Measurements from ENCODE around the gene PDE3A. TPM values are rescaled to one million over a fixed set of nuclear protein-coding genes. Genes with fewer than 3 reads are reported as not detected.

The PDE3A gene
- total RNA-seq, 5 donors from 2014 or later (not counting 1 experiment from before 2014, with no cell fraction given) = 0.03 to 0.10 (median 0.09) TPM; not detected in 2

DNA sequence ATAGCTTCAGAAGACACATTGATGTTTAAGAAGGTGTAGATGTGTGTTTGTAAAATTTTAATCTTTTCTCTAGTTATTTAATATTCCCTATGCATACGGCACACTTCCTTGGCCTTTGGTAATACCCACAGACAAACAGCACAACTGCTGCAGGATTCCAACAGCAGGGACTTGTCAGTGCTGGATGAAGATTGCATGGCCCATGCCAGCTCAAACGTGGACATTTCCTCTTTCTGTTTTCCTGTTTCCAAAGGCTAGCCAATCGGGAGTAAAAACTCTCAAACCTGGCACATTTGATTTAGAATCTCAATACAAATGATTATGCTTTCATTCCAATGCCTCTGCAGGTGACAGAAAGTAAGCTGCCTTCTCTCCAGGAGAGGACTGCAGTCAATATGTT lies 22.5 kb upstream of the PDE3A start:
- ATAC-seq (replicated peaks in 1 of 4) (no peak), DNase-seq (no peak)
- Mint-ChIP-seq H3K27ac (no peak overlapping the region), H3K4me1 (no peaks in the 10 kb centered on the region), H3K9me3 (peaks cover 0 to 2% (median 0%) of the 10 kb centered on the region in 3 donors), H3K4me3 (no peak overlapping the region), H3K36me3 (no peaks in the 10 kb centered on the region), H3K27me3 (no peaks in the 10 kb centered on the region)
- H3K27ac ChIP-seq (ENCODE audit: low read length) = no peak overlapping the region
- ChIA-PET POLR2A (no interaction called here), CTCF (no interaction called here)
- H3K9me3 ChIP-seq = no peaks in the 10 kb centered on the region
- no peaks in the 10 kb centered on the region for H3K4me1 ChIP-seq (ENCODE audit: control insufficient read depth in 1 of 2, extremely low read depth in 1 of 2, insufficient read depth in 2 of 2, low read length in 2 of 2)
- H3K27me3 ChIP-seq (replicated peaks in 1 of 2; ENCODE audit: control insufficient read depth in 2 of 2, extremely low read depth in 1 of 2, insufficient read depth in 2 of 2, low read length in 1 of 2) = no peaks in the 10 kb centered on the region
- 38% methylated on average over 2 of the region's 3 CpGs for WGBS (ENCODE audit: insufficient coverage)
- H3K4me3 ChIP-seq (ENCODE audit: control insufficient read depth in 1 of 2, extremely low read depth in 1 of 2, low read length in 1 of 2) = no peak overlapping the region
- H3K36me3 ChIP-seq (ENCODE audit: control insufficient read depth in 2 of 2, extremely low read depth in 1 of 2, insufficient read depth in 1 of 2, low read length in 1 of 2) = no peaks in the 10 kb centered on the region

DNA sequence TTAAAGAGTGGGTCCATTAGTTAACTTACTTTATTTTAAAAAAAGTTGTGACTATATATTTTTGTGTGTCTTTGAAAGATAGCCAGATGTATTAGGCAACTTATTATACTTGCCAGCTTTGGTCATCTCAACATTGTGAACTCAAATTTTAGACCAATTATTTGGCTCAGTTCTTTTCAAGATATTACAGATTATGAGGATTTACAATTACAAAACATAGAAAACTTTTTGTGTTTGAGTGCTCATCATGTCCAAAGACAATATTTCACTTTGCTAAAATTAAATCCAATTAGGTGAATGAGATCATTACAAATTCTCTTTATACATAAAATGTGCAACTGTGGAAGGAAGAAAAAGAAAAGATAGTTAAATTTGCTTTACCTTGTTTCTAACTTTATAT lies 18.3 kb upstream of the PDE3A start:
- Mint-ChIP-seq H3K4me1 (no peaks in the 10 kb centered on the region), H3K4me3 (no peak overlapping the region), H3K36me3 (no peaks in the 10 kb centered on the region), H3K27me3 (no peaks in the 10 kb centered on the region), H3K27ac (no peak overlapping the region), H3K9me3 (peaks cover 0 to 2% (median 2%) of the 10 kb centered on the region in 3 donors)
- DNase-seq (no peak), ATAC-seq (replicated peaks in 1 of 4) (no peak)
- H3K27ac ChIP-seq (ENCODE audit: low read length) = no peak overlapping the region
- H3K4me3 ChIP-seq (ENCODE audit: control insufficient read depth in 1 of 2, extremely low read depth in 1 of 2, low read length in 1 of 2) = no peak overlapping the region
- H3K9me3 ChIP-seq = no peaks in the 10 kb centered on the region
- H3K36me3 ChIP-seq (ENCODE audit: control insufficient read depth in 2 of 2, extremely low read depth in 1 of 2, insufficient read depth in 1 of 2, low read length in 1 of 2) = no peaks in the 10 kb centered on the region
- no peaks in the 10 kb centered on the region for H3K4me1 ChIP-seq (ENCODE audit: control insufficient read depth in 1 of 2, extremely low read depth in 1 of 2, insufficient read depth in 2 of 2, low read length in 2 of 2)
- no peaks in the 10 kb centered on the region for H3K27me3 ChIP-seq (replicated peaks in 1 of 2; ENCODE audit: control insufficient read depth in 2 of 2, extremely low read depth in 1 of 2, insufficient read depth in 2 of 2, low read length in 1 of 2)
- ChIA-PET CTCF (no interaction called here), POLR2A (no interaction called here)

DNA sequence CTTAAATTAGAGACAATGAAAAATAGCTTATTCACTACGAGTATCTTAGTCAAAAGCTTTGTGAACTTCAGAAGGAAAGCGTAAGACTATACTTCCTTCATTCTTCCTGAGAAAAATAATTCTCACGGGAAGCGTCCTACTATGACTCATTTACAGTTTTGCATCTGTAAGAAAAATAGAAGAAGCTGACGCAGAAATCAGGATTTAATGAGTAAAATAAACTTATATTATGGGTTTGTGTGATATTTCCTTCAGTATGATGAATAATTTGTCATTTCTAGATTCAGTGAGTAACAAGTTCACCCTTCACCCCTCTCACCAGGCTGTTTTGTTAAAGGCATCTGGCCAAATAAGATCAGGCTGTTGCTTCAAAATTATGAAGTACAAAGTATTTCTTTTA lies 17.8 kb upstream of the PDE3A start:
- H3K27ac ChIP-seq (ENCODE audit: low read length) = no peak overlapping the region
- ATAC-seq (replicated peaks in 1 of 4) = no peak
- H3K4me3 ChIP-seq (ENCODE audit: control insufficient read depth in 1 of 2, extremely low read depth in 1 of 2, low read length in 1 of 2) = no peak overlapping the region
- H3K27me3 Mint-ChIP-seq = no peaks in the 10 kb centered on the region
- H3K4me3 Mint-ChIP-seq = no peak overlapping the region
- no peak for DNase-seq
- H3K36me3 Mint-ChIP-seq = no peaks in the 10 kb centered on the region
- ChIA-PET CTCF (no interaction called here), POLR2A (no interaction called here)
- no peak overlapping the region for H3K27ac Mint-ChIP-seq
- H3K4me1 ChIP-seq (ENCODE audit: control insufficient read depth in 1 of 2, extremely low read depth in 1 of 2, insufficient read depth in 2 of 2, low read length in 2 of 2) = no peaks in the 10 kb centered on the region
- no peaks in the 10 kb centered on the region for H3K4me1 Mint-ChIP-seq
- H3K36me3 ChIP-seq (ENCODE audit: control insufficient read depth in 2 of 2, extremely low read depth in 1 of 2, insufficient read depth in 1 of 2, low read length in 1 of 2) = no peaks in the 10 kb centered on the region
- WGBS (ENCODE audit: insufficient coverage) = no CpG with 5 or more reads among the region's 5 CpGs
- no peaks in the 10 kb centered on the region for H3K9me3 ChIP-seq
- peaks cover 0 to 3% (median 0%) of the 10 kb centered on the region in 3 donors for H3K9me3 Mint-ChIP-seq
- no peaks in the 10 kb centered on the region for H3K27me3 ChIP-seq (replicated peaks in 1 of 2; ENCODE audit: control insufficient read depth in 2 of 2, extremely low read depth in 1 of 2, insufficient read depth in 2 of 2, low read length in 1 of 2)

DNA sequence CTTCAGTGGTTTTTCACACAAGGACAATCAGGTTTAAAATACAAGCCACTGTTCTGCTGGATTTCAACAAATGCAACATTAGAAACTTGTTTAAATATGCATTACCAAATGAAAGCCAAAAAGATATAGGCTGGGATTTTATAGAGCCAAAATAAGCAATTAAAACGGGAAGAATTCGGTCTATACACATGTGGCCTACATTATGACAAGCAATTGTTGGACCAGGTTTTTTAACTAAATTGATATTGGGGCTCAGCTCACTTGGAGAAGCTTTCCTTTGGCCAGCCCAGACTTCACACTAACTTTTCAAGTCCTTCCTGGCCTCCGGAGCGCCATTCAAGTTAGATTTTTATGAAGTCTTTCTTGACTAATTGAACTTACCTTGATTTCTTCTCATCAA lies 16.9 kb upstream of the PDE3A start:
- whole genome bisulfite sequencing (ENCODE audit: insufficient coverage) = 93% methylated on average over 3 of the region's 4 CpGs
- Mint-ChIP-seq H3K4me3 (no peak overlapping the region), H3K9me3 (peaks cover 0 to 3% (median 0%) of the 10 kb centered on the region in 3 donors), H3K36me3 (no peaks in the 10 kb centered on the region), H3K27me3 (no peaks in the 10 kb centered on the region), H3K27ac (no peak overlapping the region), H3K4me1 (no peaks in the 10 kb centered on the region)
- H3K36me3 ChIP-seq (ENCODE audit: control insufficient read depth in 2 of 2, extremely low read depth in 1 of 2, insufficient read depth in 1 of 2, low read length in 1 of 2) = no peaks in the 10 kb centered on the region
- no peaks in the 10 kb centered on the region for H3K4me1 ChIP-seq (ENCODE audit: control insufficient read depth in 1 of 2, extremely low read depth in 1 of 2, insufficient read depth in 2 of 2, low read length in 2 of 2)
- CTCF ChIA-PET = no interaction called here
- DNase-seq = no peak
- H3K27me3 ChIP-seq (replicated peaks in 1 of 2; ENCODE audit: control insufficient read depth in 2 of 2, extremely low read depth in 1 of 2, insufficient read depth in 2 of 2, low read length in 1 of 2) = no peaks in the 10 kb centered on the region
- H3K27ac ChIP-seq (ENCODE audit: low read length) = no peak overlapping the region
- no peak overlapping the region for H3K4me3 ChIP-seq (ENCODE audit: control insufficient read depth in 1 of 2, extremely low read depth in 1 of 2, low read length in 1 of 2)
- H3K9me3 ChIP-seq = no peaks in the 10 kb centered on the region
- POLR2A ChIA-PET = no interaction called here
- ATAC-seq (replicated peaks in 1 of 4) = no peak

DNA sequence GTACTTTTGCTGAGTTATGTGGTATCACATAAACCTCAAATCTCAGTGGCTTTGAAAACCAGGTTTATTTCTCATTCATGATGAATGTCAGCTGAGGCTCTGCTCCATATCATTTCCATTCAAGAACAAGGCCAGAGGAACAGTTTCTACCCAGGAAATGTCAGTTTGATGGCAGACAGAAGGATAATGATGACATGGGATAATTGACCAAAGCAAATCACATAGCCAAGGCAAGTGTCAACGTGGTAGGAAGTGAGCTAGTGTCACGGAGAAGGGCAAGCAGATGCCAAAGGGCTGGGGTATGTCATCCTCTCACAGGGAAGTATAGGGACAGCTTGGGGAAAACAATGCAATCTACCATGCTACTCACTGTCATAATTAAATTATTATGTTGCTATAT lies 12.3 kb upstream of the PDE3A start:
- DNase-seq (no peak), ATAC-seq (replicated peaks in 1 of 4) (no peak)
- no peaks in the 10 kb centered on the region for H3K4me1 Mint-ChIP-seq
- Histone ChIP-seq H3K36me3 (ENCODE audit: control insufficient read depth in 2 of 2, extremely low read depth in 1 of 2, insufficient read depth in 1 of 2, low read length in 1 of 2) (no peaks in the 10 kb centered on the region), H3K4me1 (ENCODE audit: control insufficient read depth in 1 of 2, extremely low read depth in 1 of 2, insufficient read depth in 2 of 2, low read length in 2 of 2) (no peaks in the 10 kb centered on the region), H3K4me3 (ENCODE audit: control insufficient read depth in 1 of 2, extremely low read depth in 1 of 2, low read length in 1 of 2) (no peak overlapping the region), H3K27ac (ENCODE audit: low read length) (no peak overlapping the region), H3K9me3 (no peaks in the 10 kb centered on the region), H3K27me3 (replicated peaks in 1 of 2; ENCODE audit: control insufficient read depth in 2 of 2, extremely low read depth in 1 of 2, insufficient read depth in 2 of 2, low read length in 1 of 2) (no peaks in the 10 kb centered on the region)
- peaks cover 0 to 3% (median 0%) of the 10 kb centered on the region in 3 donors for H3K9me3 Mint-ChIP-seq
- no peak overlapping the region for H3K4me3 Mint-ChIP-seq
- no peak overlapping the region for H3K27ac Mint-ChIP-seq
- no peaks in the 10 kb centered on the region for H3K27me3 Mint-ChIP-seq
- POLR2A ChIA-PET = no interaction called here
- H3K36me3 Mint-ChIP-seq = no peaks in the 10 kb centered on the region
- CTCF ChIA-PET = no interaction called here
- no CpG with 5 or more reads among the region's 2 CpGs for WGBS (ENCODE audit: insufficient coverage)

- no peak overlapping the region for H3K27ac Mint-ChIP-seq
- no peak for DNase-seq
- no peaks in the 10 kb centered on the region for H3K27me3 Mint-ChIP-seq
- Histone ChIP-seq H3K9me3 (no peaks in the 10 kb centered on the region), H3K36me3 (ENCODE audit: control insufficient read depth in 2 of 2, extremely low read depth in 1 of 2, insufficient read depth in 1 of 2, low read length in 1 of 2) (no peaks in the 10 kb centered on the region), H3K4me1 (ENCODE audit: control insufficient read depth in 1 of 2, extremely low read depth in 1 of 2, insufficient read depth in 2 of 2, low read length in 2 of 2) (no peaks in the 10 kb centered on the region), H3K27ac (ENCODE audit: low read length) (no peak overlapping the region), H3K4me3 (ENCODE audit: control insufficient read depth in 1 of 2, extremely low read depth in 1 of 2, low read length in 1 of 2) (no peak overlapping the region), H3K27me3 (replicated peaks in 1 of 2; ENCODE audit: control insufficient read depth in 2 of 2, extremely low read depth in 1 of 2, insufficient read depth in 2 of 2, low read length in 1 of 2) (no peaks in the 10 kb centered on the region)
- POLR2A ChIA-PET = no interaction called here
- no CpG with 5 or more reads among the region's 3 CpGs for WGBS (ENCODE audit: insufficient coverage)
- CTCF ChIA-PET = no interaction called here
- H3K9me3 Mint-ChIP-seq = no peaks in the 10 kb centered on the region
- H3K4me1 Mint-ChIP-seq = no peaks in the 10 kb centered on the region
- H3K4me3 Mint-ChIP-seq = no peak overlapping the region
- ATAC-seq (replicated peaks in 1 of 4) = no peak
- no peaks in the 10 kb centered on the region for H3K36me3 Mint-ChIP-seq
Observed at GRCh38 chr12:20360407-20360806, 7.9 kb upstream of the PDE3A start.

DNA sequence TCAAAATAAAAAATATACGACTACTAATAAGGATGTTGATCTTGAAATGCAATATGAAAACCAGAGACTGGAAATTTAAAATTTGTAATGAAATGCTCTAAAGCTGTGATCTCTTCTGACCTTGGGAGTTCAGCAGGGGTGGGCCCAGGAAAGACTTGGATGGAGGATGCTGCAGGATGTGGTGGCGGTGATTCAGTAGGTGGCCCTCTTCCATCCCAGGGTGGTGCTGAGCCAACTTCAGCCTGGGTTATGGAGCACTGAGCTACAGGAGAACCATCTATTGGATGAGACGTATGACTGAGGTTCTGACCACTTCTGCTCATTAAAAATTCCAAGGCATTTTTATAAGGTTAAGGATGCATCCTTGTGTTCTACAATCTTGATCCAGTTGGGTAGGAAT lies 6.9 kb upstream of the PDE3A start:
- WGBS (ENCODE audit: insufficient coverage) = 60% methylated on average over 1 of the region's 3 CpGs
- no peak overlapping the region for H3K4me3 Mint-ChIP-seq
- H3K36me3 Mint-ChIP-seq = no peaks in the 10 kb centered on the region
- no peak overlapping the region for H3K27ac Mint-ChIP-seq
- ATAC-seq (replicated peaks in 1 of 4) = no peak
- ChIA-PET POLR2A (no interaction called here), CTCF (no interaction called here)
- no peaks in the 10 kb centered on the region for H3K4me1 Mint-ChIP-seq
- H3K27me3 Mint-ChIP-seq = no peaks in the 10 kb centered on the region
- Histone ChIP-seq H3K27me3 (replicated peaks in 1 of 2; ENCODE audit: control insufficient read depth in 2 of 2, extremely low read depth in 1 of 2, insufficient read depth in 2 of 2, low read length in 1 of 2) (no peaks in the 10 kb centered on the region), H3K36me3 (ENCODE audit: control insufficient read depth in 2 of 2, extremely low read depth in 1 of 2, insufficient read depth in 1 of 2, low read length in 1 of 2) (no peaks in the 10 kb centered on the region), H3K4me3 (ENCODE audit: control insufficient read depth in 1 of 2, extremely low read depth in 1 of 2, low read length in 1 of 2) (no peak overlapping the region), H3K4me1 (ENCODE audit: control insufficient read depth in 1 of 2, extremely low read depth in 1 of 2, insufficient read depth in 2 of 2, low read length in 2 of 2) (no peaks in the 10 kb centered on the region), H3K27ac (ENCODE audit: low read length) (no peak overlapping the region), H3K9me3 (no peaks in the 10 kb centered on the region)
- DNase-seq = no peak
- H3K9me3 Mint-ChIP-seq = no peaks in the 10 kb centered on the region
